AG04450 (cell line): ENCODE results near the gene SPTLC2. TPM values are rescaled to one million over a fixed set of nuclear protein-coding genes. Genes with fewer than 3 reads are reported as not detected.
A peak's percentile ranks its signal among the peaks of the same experiment; 100 is the strongest.

ENCODE experiments used
- CTCF ChIA-PET: fragments of 300-600, 350-600 bp; formaldehyde crosslinking; extraction: SDS; loops from one replicate; lab custom pipeline; 2022; ENCODE audit warnings: antibody characterized with exemption, inconsistent platforms; lab: Charles Lee
- POLR2A ChIA-PET: fragments of 350-600 bp; formaldehyde crosslinking; extraction: SDS; loops from one replicate; lab custom pipeline; 2021; ENCODE audit warnings: antibody characterized with exemption, inconsistent platforms; lab: Yijun Ruan, JAX
- DNase-seq: peaks from one replicate; pipeline ENCODE4 v3.0.0-alpha.2; 2011; ENCODE audit warnings: low read depth, low spot score
- H3K27ac ChIP-seq: one replicate; pipeline ENCODE4 v1.5.1; 2012; ENCODE audit warnings: low read depth, low read length, control low read depth
- H3K27me3 ChIP-seq: one replicate; pipeline ENCODE4 v1.6.0; 2012; ENCODE audit warnings: low read length; ENCODE audit not compliant: control insufficient read depth, insufficient read depth
- H3K4me3 ChIP-seq: 2 replicates; pipeline ENCODE4 v1.5.1; 2011; ENCODE audit warnings: mild to moderate bottlenecking, low read depth, low read length, control low read depth
- H3K9me3 ChIP-seq: 2 replicates; pipeline ENCODE4 v1.5.1; 2012; ENCODE audit warnings: low read length; ENCODE audit not compliant: control insufficient read depth, insufficient read depth
- CTCF ChIP-seq: IDR thresholded peaks from 2 replicates; pipeline ENCODE4 v1.5.1; 2011; ENCODE audit warnings: low read depth, low read length, control low read depth, inconsistent platforms
- polyA plus RNA-seq: library from polyadenylated mRNA; depleted of rRNA; stranded (reverse); fragments of >200 nt; gene quantifications from 2 replicates; pipeline ENCODE4 v1.2.3, GENCODE V29; 2011

SPTLC2 gene
- polyA plus RNA-seq, 1 experiment: 41.3 TPM

- ChIA-PET CTCF (no interaction called here), POLR2A (no interaction called here)
- no peak for TF ChIP-seq CTCF
- Histone ChIP-seq H3K27ac (no peak overlapping the region), H3K4me3 (no peak overlapping the region), H3K9me3 (no peaks in the 10 kb centered on the region; the same call in 1 of the 2 replicates), H3K27me3 (peaks cover 5% of the 10 kb centered on the region)
- DNase-seq: no peak
These were observed 111.4 kb downstream of the SPTLC2 start for GRCh38 chr14:77505031-77505430.

GRCh38 chr14:77503138-77503537 lies 113.3 kb downstream of the SPTLC2 start:
- H3K27ac ChIP-seq: no peak overlapping the region
- TF ChIP-seq CTCF: no peak

GRCh38 chr14:77502109-77502782 lies 114.2 kb downstream of the SPTLC2 start:
- no peak for DNase-seq
- ChIA-PET CTCF (no interaction called here), POLR2A (no interaction called here)
- Histone ChIP-seq H3K27me3 (peaks cover 25% of the 10 kb centered on the region), H3K4me3 (no peak overlapping the region), H3K9me3 (no peaks in the 10 kb centered on the region; the same call in 1 of the 2 replicates), H3K27ac (no peak overlapping the region)
- TF ChIP-seq CTCF: no peak

More at GRCh38 chr14:77503138-77503537, 113.3 kb downstream of the SPTLC2 start:
- no peak for DNase-seq
- Histone ChIP-seq H3K27me3 (peaks cover 21% of the 10 kb centered on the region), H3K9me3 (no peaks in the 10 kb centered on the region; the same call in 1 of the 2 replicates), H3K4me3 (no peak overlapping the region)
- ChIA-PET POLR2A (no interaction called here), CTCF (interaction anchor here (1.0 kb wide), 1 partner anchor 43 kb away, joined by 4 read pairs; no protein-coding TSS in a partner anchor)

- Histone ChIP-seq H3K27ac (no peak overlapping the region), H3K4me3 (peak overlapping the region; percentile 56; the same call in 1 of the 2 replicates), H3K9me3 (no peaks in the 10 kb centered on the region; the same call in 1 of the 2 replicates), H3K27me3 (peaks cover 25% of the 10 kb centered on the region)
- DNase-seq: no peak
- POLR2A ChIA-PET: no interaction called here
- no peak for TF ChIP-seq CTCF
- CTCF ChIA-PET: no interaction called here
These were observed 117.4 kb downstream of the SPTLC2 start for GRCh38 chr14:77498984-77499527.
